Spinal cord (tissue), 10 donors: ENCODE results near the gene GPD1L. TPM values are rescaled to one million over a fixed set of nuclear protein-coding genes. Genes with fewer than 3 reads are reported as not detected.

Experiments
- DNase-seq, 6 donors: peaks; one replicate each; pipeline versions ENCODE4 v3.0.0 to v3.0.0-alpha.2; 2013 to 2015; ENCODE audit warnings: low spot score in 6 of 6, low read depth in 4 of 6
- H3K27ac ChIP-seq: one replicate; pipeline ENCODE4 v1.5.1; 2013; ENCODE audit warnings: low read depth, low read length, control low read depth
- H3K27me3 ChIP-seq: one replicate; pipeline ENCODE4 v1.6.1; 2013; ENCODE audit warnings: low read length; ENCODE audit not compliant: control insufficient read depth, insufficient read depth
- H3K36me3 ChIP-seq: one replicate; pipeline ENCODE4 v1.6.1; 2013; ENCODE audit warnings: low read length; ENCODE audit not compliant: control insufficient read depth, insufficient read depth
- H3K4me1 ChIP-seq: one replicate; pipeline ENCODE4 v1.6.1; 2013; ENCODE audit warnings: low read length; ENCODE audit not compliant: control insufficient read depth, insufficient read depth
- H3K4me3 ChIP-seq: one replicate; pipeline ENCODE4 v1.5.1; 2013; ENCODE audit warnings: low read depth, low read length, control low read depth
- H3K9me3 ChIP-seq: one replicate; pipeline ENCODE4 v1.6.1; 2013; ENCODE audit warnings: low read length; ENCODE audit not compliant: control insufficient read depth, insufficient read depth
- WGBS: methylation state at CpG from one replicate; pipeline ENCODE4 v1.1.5; 2013; ENCODE audit warnings: missing lambda C conversion rate; ENCODE audit not compliant: insufficient coverage; 5-methylcytosine and 5-hydroxymethylcytosine counted together
- polyA plus RNA-seq, 2 donors: library from polyadenylated mRNA; unstranded; fragments of 120-200 nt; gene quantifications; one replicate each; pipeline ENCODE4 v1.2.1, GENCODE V29; 2013; ENCODE audit not compliant: insufficient read length in 2 of 2
- total RNA-seq, 2 donors: library from RNA; depleted of rRNA in 1 of 2; stranded (reverse); fragments of 120-200 nt in 1 of 2; fragments of >200 nt in 1 of 2; gene quantifications; one replicate each; pipeline versions ENCODE4 v1.2.3 to v1.2.4, GENCODE V29; 2013 to 2014
- donor health status: healthy.

GPD1L gene
- total and polyA plus RNA-seq, 4 donors: 40.0 to 73.1 (median 42.8) TPM

DNA sequence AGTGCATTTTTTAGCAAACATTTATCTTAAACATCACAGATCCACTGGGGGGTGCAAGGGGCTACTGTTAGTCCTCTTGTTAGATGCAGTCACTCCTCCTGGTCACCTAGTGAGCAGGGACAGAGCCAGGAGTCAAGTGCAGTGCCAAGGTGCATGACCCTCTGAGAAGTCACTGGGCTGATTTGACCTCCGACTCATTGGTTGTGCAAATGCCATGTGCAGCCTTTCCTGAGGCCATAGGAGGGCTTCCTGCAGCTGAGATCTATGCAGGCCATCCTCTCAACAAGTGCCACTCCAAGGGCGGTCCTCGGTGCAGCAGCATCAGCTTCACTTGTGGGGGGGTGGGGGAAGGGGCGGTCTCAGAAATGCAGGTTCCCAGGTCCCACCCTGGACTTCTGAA is 60.2 kb downstream of the GPD1L start:
- Histone ChIP-seq H3K4me3 (no peak overlapping the region), H3K27ac (no peak overlapping the region), H3K36me3 (peaks cover 26% of the 10 kb centered on the region), H3K4me1 (no peaks in the 10 kb centered on the region), H3K9me3 (peaks cover 6% of the 10 kb centered on the region), H3K27me3 (no peaks in the 10 kb centered on the region)
- DNase-seq: no peak
- 100% methylated on average over 1 of the region's 4 CpGs for WGBS

DNA sequence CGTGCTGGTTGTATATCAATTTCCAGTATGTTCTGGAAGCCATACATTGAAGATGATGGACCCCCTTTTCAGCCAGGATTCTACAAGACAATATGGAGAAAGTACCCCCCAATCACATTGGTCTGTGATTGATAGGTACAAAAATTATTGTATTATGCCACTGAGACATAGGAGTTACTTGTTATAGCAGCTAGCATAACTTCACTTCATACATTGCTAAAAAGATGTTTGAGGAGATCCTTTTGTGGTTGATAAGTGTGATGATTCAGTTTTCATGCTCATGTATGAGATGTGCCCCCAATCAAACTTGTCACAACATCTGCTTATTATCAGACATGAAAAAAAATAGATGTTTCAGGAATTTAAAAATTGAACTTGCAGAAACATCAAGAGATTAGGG is 66.0 kb downstream of the GPD1L start:
- H3K9me3 ChIP-seq: peaks cover 9% of the 10 kb centered on the region
- DNase-seq: no peak
- no peaks in the 10 kb centered on the region for H3K4me1 ChIP-seq
- H3K27me3 ChIP-seq: no peaks in the 10 kb centered on the region
- no peak overlapping the region for H3K4me3 ChIP-seq
- no peak overlapping the region for H3K27ac ChIP-seq
- WGBS: no CpG with 5 or more reads among the region's 1 CpG
- peaks cover 10% of the 10 kb centered on the region for H3K36me3 ChIP-seq

DNA sequence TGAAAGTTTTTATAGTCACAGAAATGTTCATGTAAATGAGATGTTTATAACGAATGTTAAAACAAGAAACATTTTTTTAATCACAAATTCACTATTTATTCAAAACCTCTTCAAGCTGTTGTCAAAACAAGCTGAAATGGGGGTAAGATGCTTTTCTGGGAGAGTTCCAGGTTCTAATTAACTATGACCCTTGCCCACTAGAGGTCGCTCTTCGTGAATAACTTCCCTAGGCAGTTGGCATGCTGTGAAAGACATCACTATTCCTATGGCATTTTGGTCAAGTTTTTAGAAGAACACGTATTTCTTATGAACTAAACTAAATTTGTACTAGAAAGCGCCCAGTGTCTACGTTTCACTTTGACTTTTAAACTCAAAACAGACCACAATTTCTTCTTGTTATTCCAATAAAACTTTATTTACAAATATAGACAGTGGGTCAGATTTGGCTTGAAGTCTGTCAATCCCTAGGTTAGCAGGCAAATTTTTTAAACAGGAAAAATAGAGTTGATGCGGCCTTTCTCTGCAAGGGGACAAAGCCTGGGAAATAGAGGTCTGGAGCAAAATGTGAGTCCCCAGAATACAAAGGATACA is 69.3 kb downstream of the GPD1L start:
- H3K27me3 ChIP-seq: no peaks in the 10 kb centered on the region
- WGBS: 75% methylated on average over 1 of the region's 7 CpGs
- peaks cover 8% of the 10 kb centered on the region for H3K9me3 ChIP-seq
- H3K36me3 ChIP-seq: no peaks in the 10 kb centered on the region
- H3K4me1 ChIP-seq: no peaks in the 10 kb centered on the region
- no peak overlapping the region for H3K4me3 ChIP-seq
- H3K27ac ChIP-seq: no peak overlapping the region
- peak in 3 of 6 donors; percentile 15 to 57 (median 53) for DNase-seq

DNA sequence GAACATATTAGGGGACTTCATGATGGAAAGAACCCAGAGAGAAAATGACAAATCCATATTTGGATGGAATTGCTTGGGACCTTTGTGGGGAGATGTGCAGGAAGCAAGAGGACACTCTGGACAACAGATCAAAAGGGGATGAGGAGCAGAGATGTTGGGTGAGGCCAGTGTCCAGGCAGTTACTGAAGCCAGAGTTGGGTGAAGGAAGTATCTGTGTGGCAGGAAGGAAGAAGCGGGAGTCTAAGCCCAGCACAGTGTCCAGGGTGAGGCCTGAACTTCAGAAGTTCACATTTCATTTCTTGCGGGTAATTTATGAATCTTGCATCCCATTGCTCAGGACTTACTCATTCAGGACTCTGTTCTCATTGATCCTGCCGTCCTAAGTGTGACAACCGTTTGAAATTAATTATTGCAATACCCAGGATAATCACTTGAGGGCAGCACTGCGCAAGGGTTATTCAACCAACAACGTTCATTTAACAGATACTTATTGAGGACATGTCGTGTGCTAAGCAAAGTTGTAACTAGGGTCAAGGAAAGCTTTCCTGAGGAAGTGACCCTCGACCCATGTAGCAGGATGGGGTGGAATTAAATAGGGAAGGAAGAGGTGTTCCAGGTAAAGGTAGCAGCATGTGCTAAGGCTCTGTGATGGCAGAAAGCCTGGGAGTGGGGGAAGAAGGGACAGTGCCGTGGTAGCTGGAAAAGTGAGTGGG is 70.7 kb downstream of the GPD1L start:
- Histone ChIP-seq H3K4me3 (no peak overlapping the region), H3K36me3 (no peaks in the 10 kb centered on the region), H3K27ac (no peak overlapping the region), H3K4me1 (no peaks in the 10 kb centered on the region), H3K9me3 (peaks cover under 1% of the 10 kb centered on the region), H3K27me3 (no peaks in the 10 kb centered on the region)
- 14% methylated on average over 4 of the region's 9 CpGs for WGBS
- no peak for DNase-seq

DNA sequence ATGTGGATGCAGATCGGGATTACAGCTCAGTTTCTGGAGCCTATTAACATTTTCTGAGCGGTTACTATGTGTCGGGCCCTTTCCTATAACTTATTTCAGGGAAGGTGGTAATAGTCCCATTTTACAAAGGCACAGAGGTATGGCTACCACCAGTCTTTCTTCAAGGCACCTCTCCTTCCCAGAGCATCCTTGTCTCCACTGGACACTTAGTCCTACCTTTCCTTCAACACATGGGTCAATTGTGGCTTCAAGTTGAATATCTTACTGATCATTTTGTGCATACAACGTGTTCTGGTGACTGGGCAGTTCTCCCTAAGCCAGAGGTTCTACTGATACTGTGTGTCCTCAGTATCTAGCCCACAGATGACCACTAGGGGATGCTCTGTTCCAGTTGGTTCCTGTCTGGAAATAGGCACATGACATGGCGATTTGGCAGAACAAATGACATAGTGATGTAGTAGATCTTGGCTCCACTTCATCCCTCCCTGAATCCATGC is 71.3 kb downstream of the GPD1L start:
- WGBS: 41% methylated on average over 3 of the region's 5 CpGs
- no peak overlapping the region for H3K27ac ChIP-seq
- H3K36me3 ChIP-seq: no peaks in the 10 kb centered on the region
- no peaks in the 10 kb centered on the region for H3K9me3 ChIP-seq
- no peaks in the 10 kb centered on the region for H3K4me1 ChIP-seq
- no peaks in the 10 kb centered on the region for H3K27me3 ChIP-seq
- peak in 2 of 6 donors; percentile 21 to 36 for DNase-seq
- H3K4me3 ChIP-seq: no peak overlapping the region

DNA sequence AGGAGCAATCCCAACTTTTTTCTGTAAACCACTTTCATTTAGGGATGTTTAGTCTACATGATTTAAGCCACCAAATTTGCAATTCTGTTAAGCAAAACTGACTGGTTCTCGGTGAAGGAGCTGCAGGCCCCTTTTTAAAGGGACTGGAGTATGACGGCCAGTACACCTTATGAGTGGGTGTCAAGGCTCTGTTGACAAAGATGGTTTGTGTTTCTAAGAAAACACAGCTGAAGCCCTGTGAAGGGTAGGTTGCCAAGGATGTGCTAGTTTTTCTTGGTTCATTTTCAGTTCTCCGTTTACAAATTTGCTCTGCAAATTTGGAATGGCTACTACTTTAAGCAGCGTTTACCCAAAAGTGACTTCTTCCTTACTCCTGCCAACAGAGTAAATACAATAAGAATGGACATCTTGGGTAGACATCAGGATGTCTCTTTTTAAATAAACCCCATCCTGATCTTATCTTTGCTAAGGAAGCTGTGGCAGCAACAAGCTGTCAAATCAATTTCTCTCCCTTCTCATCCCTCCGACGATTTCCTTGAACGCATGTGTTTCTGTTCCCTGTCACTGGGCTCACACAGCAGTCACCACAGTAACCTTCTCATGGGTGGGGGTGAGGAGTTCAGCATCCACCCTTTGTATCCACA is 73.8 kb downstream of the GPD1L start:
- 75% methylated on average over 2 of the region's 7 CpGs for WGBS
- H3K27me3 ChIP-seq: no peaks in the 10 kb centered on the region
- H3K9me3 ChIP-seq: no peaks in the 10 kb centered on the region
- no peaks in the 10 kb centered on the region for H3K4me1 ChIP-seq
- no peak overlapping the region for H3K27ac ChIP-seq
- no peak overlapping the region for H3K4me3 ChIP-seq
- peak in 1 of 6 donors; percentile 18 for DNase-seq
- H3K36me3 ChIP-seq: no peaks in the 10 kb centered on the region

DNA sequence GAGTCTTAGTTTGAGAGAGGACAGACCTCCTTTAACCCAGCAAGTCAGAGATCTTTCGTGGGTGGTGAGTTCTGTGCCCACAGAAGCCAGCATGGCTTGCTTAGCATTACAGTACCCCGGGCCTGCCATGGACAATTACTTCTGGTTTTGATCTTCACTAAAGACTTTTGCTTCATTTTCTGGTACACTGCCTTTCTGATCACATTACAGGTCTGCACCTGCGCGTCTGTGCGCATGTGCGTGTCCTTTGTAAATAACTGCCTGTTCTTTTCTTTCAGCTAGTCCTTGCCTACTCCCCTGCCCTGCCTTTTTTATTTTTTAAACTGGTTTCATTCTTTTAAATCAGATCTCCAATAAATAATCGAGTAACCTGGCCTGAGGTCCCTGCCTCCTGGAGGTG is 74.9 kb downstream of the GPD1L start:
- no peaks in the 10 kb centered on the region for H3K27me3 ChIP-seq
- H3K4me3 ChIP-seq: no peak overlapping the region
- no peaks in the 10 kb centered on the region for H3K4me1 ChIP-seq
- peak in 1 of 6 donors; percentile 41 for DNase-seq
- no peaks in the 10 kb centered on the region for H3K9me3 ChIP-seq
- WGBS: 86% methylated on average over 6 of the region's 7 CpGs
- H3K27ac ChIP-seq: no peak overlapping the region
- no peaks in the 10 kb centered on the region for H3K36me3 ChIP-seq

DNA sequence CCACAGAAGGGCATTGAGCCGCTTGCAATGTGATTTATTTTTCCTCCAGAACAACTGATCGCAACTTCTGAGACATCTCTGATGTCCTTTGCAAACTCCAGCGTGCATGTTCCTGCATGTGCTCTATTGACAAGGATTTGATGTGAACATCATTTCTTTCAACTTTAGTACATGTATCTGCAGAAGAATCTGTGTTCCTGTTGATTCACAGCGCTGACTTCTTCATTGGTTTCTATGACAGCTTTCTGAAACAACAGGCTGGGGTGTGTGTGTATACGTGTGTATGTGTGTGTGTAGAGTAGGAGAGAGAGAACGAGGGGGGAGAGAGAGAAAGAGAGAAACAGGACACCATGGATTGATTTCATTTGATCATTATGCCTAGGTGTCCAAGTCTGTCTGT is 75.4 kb downstream of the GPD1L start:
- H3K36me3 ChIP-seq: no peaks in the 10 kb centered on the region
- no peak overlapping the region for H3K27ac ChIP-seq
- 100% methylated on average over 1 of the region's 6 CpGs for WGBS
- no peak overlapping the region for H3K4me3 ChIP-seq
- no peaks in the 10 kb centered on the region for H3K4me1 ChIP-seq
- H3K27me3 ChIP-seq: no peaks in the 10 kb centered on the region
- no peak for DNase-seq
- H3K9me3 ChIP-seq: no peaks in the 10 kb centered on the region

DNA sequence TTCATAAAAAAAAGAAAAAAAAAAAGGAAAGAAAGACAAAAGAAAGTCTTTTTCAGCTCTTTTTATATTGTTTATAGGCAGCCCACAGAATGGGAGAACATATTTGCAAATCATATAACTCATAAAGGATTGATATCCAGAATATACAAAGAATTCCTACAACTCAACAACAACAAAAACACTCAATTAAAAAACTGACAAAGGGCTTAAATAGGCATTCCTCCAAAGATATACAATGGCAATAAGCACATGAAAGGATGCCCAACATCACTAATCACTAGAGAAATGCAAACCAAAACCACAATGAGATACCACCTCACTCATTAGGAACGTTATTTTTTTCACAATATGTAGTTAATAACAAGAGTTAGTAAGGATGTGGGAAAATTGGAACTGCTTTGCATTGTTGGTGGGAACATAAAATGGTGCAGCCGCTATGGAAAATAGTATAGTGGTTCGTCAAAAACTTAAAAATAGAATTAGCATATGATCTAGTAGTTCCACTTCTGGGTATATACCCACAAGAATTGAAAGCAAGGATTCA is 77.8 kb downstream of the GPD1L start:
- Histone ChIP-seq H3K27me3 (no peaks in the 10 kb centered on the region), H3K9me3 (no peaks in the 10 kb centered on the region), H3K4me1 (no peaks in the 10 kb centered on the region), H3K4me3 (no peak overlapping the region), H3K36me3 (no peaks in the 10 kb centered on the region), H3K27ac (no peak overlapping the region)
- DNase-seq: no peak
- WGBS: no CpG with 5 or more reads among the region's 3 CpGs
